GM20000 (cell line): ENCODE results near the gene DCANP1.
A peak's percentile ranks its signal among the peaks of the same experiment; 100 is the strongest.

Source experiments
- DNase-seq: peaks from one replicate; pipeline ENCODE4 v3.0.0; 2012; ENCODE audit warnings: low spot score
- CTCF ChIP-seq: IDR thresholded peaks from 2 replicates; pipeline ENCODE4 v1.5.1; 2012; ENCODE audit warnings: mild to moderate bottlenecking, control low read depth; ENCODE audit errors: extremely low read depth, missing control alignments

Gene DCANP1

GRCh38 chr5:135398855-135399793 is 48.0 kb downstream of the DCANP1 start, which contains the start of gene MACROH2A1:
Gene MACROH2A1, minus strand, starts transcription at chr5:135399231. Its CDS starts 10,138 bp downstream, at chr5:135389093.
- no peak for TF ChIP-seq CTCF
- peak; percentile 97 for DNase-seq

DNA sequence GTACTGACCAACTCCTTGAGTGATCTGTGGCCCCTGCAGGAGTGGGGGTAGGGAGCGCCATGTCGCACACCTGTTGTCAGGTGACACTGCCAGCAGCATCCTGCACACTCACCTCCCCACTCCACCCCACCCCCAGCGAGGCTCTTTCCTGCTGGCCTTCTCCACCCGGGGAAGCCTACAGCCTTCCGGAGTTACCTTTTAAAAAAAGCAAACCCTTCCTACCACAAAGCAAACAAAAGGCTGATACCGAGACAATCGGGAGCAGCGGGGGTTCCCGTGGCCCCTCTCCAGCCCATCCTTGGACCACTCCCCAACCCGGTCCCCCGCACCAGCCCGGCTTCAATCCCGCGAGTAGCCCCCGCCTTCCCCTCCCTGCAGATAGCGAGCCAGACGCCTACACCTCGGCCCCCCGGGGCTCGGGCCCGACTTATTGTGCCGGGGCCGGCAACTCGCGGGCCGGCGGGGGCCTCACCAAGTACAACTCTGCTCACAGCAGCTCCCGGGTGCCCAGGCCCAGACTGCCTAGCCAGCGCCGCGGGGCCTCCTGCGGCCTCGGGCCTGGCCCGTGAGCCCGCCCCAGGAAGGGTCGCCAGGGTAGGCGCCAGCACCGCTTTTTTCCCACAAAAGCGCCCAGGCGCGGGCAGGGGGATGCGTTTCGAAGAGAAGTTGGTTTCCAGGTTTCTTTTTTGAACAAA is 48.8 kb downstream of the DCANP1 start:
- no peak for TF ChIP-seq CTCF
- peak; percentile 62 for DNase-seq

- no peak for TF ChIP-seq CTCF
Measured at GRCh38 chr5:135397084-135397483, 50.1 kb downstream of the DCANP1 start.

DNA sequence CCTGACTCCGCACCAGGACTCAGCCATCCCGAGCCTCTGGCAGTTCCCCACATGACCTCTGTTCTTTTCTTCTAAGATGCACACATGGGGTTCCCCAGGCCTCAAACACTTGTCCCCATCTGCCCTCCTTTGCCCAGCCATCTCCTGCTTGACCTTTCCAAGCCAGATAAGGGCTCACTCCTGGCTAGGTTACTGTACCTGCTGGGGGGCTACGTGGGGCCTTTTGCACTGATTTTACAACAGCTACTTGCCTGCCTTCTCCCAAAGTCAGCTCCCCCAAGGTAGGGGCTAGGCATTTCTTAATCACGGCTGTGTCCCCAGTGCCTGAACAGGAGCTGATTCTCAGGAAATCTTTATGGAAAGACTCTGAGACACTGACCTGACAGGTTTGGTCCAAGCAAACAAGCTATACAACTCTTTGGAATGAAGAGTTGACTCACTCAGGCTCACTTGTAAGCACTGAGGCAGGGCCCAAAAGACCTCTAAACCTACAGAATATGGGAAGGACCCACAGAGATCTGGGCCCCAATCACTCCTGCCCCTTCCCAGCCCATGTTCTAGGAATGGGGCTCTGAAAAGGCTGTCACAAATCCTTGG is 50.6 kb downstream of the DCANP1 start:
- no peak for TF ChIP-seq CTCF
- DNase-seq = no peak

More at GRCh38 chr5:135397084-135397483, 50.1 kb downstream of the DCANP1 start:
- no peak for DNase-seq

GRCh38 chr5:135395866-135396265 is 51.3 kb downstream of the DCANP1 start:
- DNase-seq = no peak
- no peak for TF ChIP-seq CTCF

DNA sequence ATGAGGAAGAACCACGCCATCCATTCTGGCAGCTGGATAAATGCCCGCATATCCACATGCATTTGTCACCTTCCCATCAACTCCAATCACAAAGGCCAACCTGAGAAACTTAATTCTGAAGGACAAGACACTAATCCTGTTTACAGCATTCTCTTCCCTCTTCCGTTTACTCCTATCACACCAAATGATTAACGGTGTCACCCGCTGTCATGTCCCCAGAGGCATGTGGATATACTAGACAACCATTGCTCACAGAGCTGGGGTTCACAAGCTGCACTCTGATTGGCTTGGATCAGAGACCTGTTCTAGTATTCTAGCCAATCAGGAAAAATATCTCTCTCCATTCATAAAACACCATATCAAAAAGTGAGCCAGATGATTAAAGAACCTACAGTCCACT is 51.7 kb downstream of the DCANP1 start:
- no peak for DNase-seq
- TF ChIP-seq CTCF = no peak
